ENCODE results near the gene SCO1.

- TF ChIP-seq CTCF (IDR thresholded peaks at IDR 0.05) = no peak
- TF ChIP-seq POLR2A (IDR thresholded peaks at IDR 0.05) = no peak
Measured at GRCh38 chr17:10727192-10727591, 29.9 kb upstream of the SCO1 start.

All from sigmoid colon (tissue), 3 donors.